Stomach smooth muscle (tissue), 2 donors: ENCODE results near the gene RHEB.
"Not testable (repeated sequence)": the region's sequence is repeated elsewhere in the genome, so short reads cannot be mapped to it uniquely, and the experiment has no call there.

Source experiments
- H3K27ac ChIP-seq: one replicate; pipeline ENCODE4 v1.7.0; 2013; ENCODE audit warnings: mild to moderate bottlenecking, low read length, inconsistent platforms
- H3K27me3 ChIP-seq, 2 donors: one replicate each; pipeline ENCODE4 v1.7.0; 2013; ENCODE audit warnings: low read length in 2 of 2; ENCODE audit not compliant: insufficient read depth in 2 of 2, control insufficient read depth in 1 of 2
- H3K36me3 ChIP-seq, 2 donors: one replicate each; pipeline ENCODE4 v1.7.0; 2013; ENCODE audit warnings: low read length in 2 of 2; ENCODE audit not compliant: control insufficient read depth in 2 of 2, insufficient read depth in 2 of 2
- H3K4me1 ChIP-seq: one replicate; pipeline ENCODE4 v1.7.0; 2013; ENCODE audit warnings: low read length; ENCODE audit not compliant: control insufficient read depth, insufficient read depth
- H3K4me3 ChIP-seq, 2 donors: one replicate each; pipeline ENCODE4 v1.7.0; 2013; ENCODE audit warnings: low read length in 2 of 2
- H3K9ac ChIP-seq, 2 donors: one replicate each; pipeline ENCODE4 v1.7.0; 2013; ENCODE audit warnings: low read length in 2 of 2, mild to moderate bottlenecking in 1 of 2
- H3K9me3 ChIP-seq, 2 donors: one replicate each; pipeline ENCODE4 v1.7.0; 2013; ENCODE audit warnings: low read length in 2 of 2; ENCODE audit not compliant: control insufficient read depth in 2 of 2
- donor health status: healthy.
- donor health status: Pancreatic carcinoma.

Gene RHEB

DNA sequence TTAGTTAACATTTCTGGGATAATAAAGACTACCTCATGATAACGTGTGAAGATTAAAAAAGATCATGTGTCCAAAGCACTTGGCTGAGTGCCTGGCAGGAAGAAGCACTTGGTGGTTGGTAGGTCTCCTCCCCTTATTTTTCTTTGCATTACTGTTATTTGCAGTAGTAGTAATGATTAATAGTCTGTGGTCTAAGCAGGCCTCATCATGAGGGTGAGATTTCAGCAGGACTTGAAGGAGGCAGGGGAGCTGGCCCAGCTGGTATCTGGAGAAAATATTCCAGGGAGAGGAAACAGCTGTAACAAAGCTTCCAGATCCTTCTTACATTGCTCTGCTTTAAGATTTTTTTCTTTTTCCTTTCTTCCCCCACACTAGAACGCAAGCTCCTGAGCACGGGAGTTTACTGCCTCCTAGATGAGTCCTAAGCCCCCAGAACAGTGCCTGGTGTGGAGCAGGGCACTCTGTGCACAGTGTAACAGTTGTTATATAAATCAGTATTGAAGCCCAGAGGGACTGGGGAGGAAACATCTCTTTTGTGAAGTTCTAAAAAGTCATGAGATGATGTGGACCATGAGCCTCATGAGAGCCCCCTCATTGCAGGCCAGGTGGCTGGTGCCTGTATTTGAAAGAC, 31.1 kb upstream of the RHEB start:
- Histone ChIP-seq H3K9me3 (no peaks in the 10 kb centered on the region), H3K9ac (no peak overlapping the region), H3K36me3 (no peaks in the 10 kb centered on the region), H3K4me3 (no peak overlapping the region), H3K27ac (no peak overlapping the region), H3K27me3 (no peaks in the 10 kb centered on the region), H3K4me1 (peaks cover 15% of the 10 kb centered on the region)

- Histone ChIP-seq H3K4me3 (no peak overlapping the region), H3K27me3 (no peaks in the 10 kb centered on the region), H3K36me3 (no peaks in the 10 kb centered on the region), H3K4me1 (peaks cover 15% of the 10 kb centered on the region), H3K9me3 (no peaks in the 10 kb centered on the region), H3K9ac (no peak overlapping the region), H3K27ac (no peak overlapping the region)
Observed at GRCh38 chr7:151549644-151550043, 29.9 kb upstream of the RHEB start.

- Histone ChIP-seq H3K9me3 (no peaks in the 10 kb centered on the region), H3K9ac (no peak overlapping the region)
Observed at GRCh38 chr7:151549083-151549482, 29.4 kb upstream of the RHEB start.

GRCh38 chr7:151544183-151544582, 24.5 kb upstream of the RHEB start:
- no peak overlapping the region for H3K9ac ChIP-seq
- H3K36me3 ChIP-seq = no peaks in the 10 kb centered on the region
- no peak overlapping the region for H3K4me3 ChIP-seq
- H3K9me3 ChIP-seq = no peaks in the 10 kb centered on the region
- peaks cover 13% of the 10 kb centered on the region for H3K4me1 ChIP-seq
- H3K27ac ChIP-seq = no peak overlapping the region
- H3K27me3 ChIP-seq = no peaks in the 10 kb centered on the region

More at GRCh38 chr7:151549083-151549482, 29.4 kb upstream of the RHEB start:
- H3K36me3 ChIP-seq = no peaks in the 10 kb centered on the region
- no peaks in the 10 kb centered on the region for H3K27me3 ChIP-seq
- peaks cover 15% of the 10 kb centered on the region for H3K4me1 ChIP-seq
- no peak overlapping the region for H3K4me3 ChIP-seq
- H3K27ac ChIP-seq = no peak overlapping the region

DNA sequence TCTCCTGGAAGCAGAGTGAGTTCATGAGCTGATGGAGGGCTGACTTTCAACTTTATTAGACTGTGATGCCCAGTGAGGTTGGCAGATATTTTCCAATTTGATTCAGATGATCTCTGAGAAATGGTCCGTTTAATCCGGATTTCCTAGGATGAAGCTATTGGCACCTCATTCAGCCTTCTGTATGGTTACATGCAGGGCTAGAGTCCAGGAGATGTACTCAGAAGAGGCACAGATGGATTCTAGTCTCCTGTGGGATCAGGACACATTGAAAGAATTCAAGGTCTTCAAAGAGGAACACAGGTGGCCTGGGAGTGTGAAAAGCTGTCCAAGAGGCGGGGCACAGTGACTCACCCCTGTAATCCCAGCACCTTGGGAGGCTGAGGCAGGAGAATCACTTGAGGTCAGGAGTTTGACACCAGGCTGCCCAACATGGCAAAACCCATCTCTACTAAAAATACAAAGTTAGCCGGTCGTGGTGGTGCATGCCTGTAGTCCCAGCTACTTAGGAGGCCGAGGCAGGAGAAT, 23.0 kb upstream of the RHEB start:
- no peaks in the 10 kb centered on the region for H3K9me3 ChIP-seq
- H3K27me3 ChIP-seq = no peaks in the 10 kb centered on the region
- no peak overlapping the region for H3K9ac ChIP-seq
- no peak overlapping the region for H3K27ac ChIP-seq
- H3K36me3 ChIP-seq = no peaks in the 10 kb centered on the region
- no peak overlapping the region for H3K4me3 ChIP-seq
- peaks cover 26% of the 10 kb centered on the region for H3K4me1 ChIP-seq

DNA sequence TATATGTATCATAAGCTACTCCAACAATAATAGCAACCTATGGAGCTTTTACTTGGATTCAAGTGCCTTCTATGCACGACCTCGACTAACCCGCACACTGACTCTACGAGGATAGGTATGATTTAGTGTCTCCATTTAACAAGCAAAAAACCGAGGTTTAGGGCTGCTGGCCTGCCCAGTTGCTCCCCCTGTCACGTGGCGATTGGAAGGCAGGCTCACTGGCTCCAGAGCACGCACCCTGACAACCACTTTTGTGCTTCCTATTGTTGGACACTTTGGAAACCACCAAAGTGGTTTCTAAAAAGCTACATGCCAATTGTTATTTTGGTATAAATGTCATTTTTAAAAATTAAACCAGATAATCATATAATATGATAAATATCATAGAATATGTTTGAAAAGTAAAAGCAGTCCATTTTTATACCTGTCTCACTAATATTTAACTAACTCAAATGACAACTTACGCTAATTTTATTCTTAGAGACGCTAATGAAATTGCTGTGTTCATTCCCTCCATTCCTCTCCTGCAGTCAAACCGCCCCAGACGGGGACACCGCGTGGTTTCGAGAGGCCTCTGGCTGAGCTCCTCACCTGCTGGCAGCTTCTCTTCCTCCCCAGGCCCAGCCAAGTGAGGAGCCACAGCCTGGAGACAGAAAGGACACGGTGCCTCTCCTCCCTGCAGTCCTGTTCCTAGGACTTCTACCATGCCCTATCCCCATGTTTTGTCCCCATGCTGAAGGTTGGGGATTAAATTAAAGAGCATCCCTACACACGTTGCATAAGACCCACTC, 22.2 kb upstream of the RHEB start:
- H3K9me3 ChIP-seq = no peaks in the 10 kb centered on the region

GRCh38 chr7:151540146-151540545, 20.5 kb upstream of the RHEB start:
- Histone ChIP-seq H3K9me3 (no peaks in the 10 kb centered on the region), H3K27ac (peak overlapping the region; percentile 78), H3K27me3 (no peaks in the 10 kb centered on the region), H3K4me3 (no peak overlapping the region), H3K9ac (no peak overlapping the region), H3K36me3 (no peaks in the 10 kb centered on the region), H3K4me1 (peaks cover 31% of the 10 kb centered on the region)

More for the DNA sequence above, 22.2 kb upstream of the RHEB start:
- Histone ChIP-seq H3K4me3 (no peak overlapping the region), H3K27ac (no peak overlapping the region), H3K36me3 (no peaks in the 10 kb centered on the region), H3K9ac (no peak overlapping the region), H3K27me3 (no peaks in the 10 kb centered on the region), H3K4me1 (peaks cover 31% of the 10 kb centered on the region)

GRCh38 chr7:151539088-151539671, 19.5 kb upstream of the RHEB start:
- Histone ChIP-seq H3K36me3 (no peaks in the 10 kb centered on the region), H3K4me1 (peaks cover 31% of the 10 kb centered on the region), H3K9ac (peak overlapping the region in 1 of 2 donors; percentile 47), H3K4me3 (peak overlapping the region in 1 of 2 donors; percentile 47), H3K27ac (peak overlapping the region; percentile 78), H3K9me3 (no peaks in the 10 kb centered on the region), H3K27me3 (no peaks in the 10 kb centered on the region)

- H3K27me3 ChIP-seq = no peaks in the 10 kb centered on the region
- no peak overlapping the region for H3K4me3 ChIP-seq
- H3K27ac ChIP-seq = peak overlapping the region; percentile 78
Observed at GRCh38 chr7:151537818-151538561, 18.3 kb upstream of the RHEB start.

DNA sequence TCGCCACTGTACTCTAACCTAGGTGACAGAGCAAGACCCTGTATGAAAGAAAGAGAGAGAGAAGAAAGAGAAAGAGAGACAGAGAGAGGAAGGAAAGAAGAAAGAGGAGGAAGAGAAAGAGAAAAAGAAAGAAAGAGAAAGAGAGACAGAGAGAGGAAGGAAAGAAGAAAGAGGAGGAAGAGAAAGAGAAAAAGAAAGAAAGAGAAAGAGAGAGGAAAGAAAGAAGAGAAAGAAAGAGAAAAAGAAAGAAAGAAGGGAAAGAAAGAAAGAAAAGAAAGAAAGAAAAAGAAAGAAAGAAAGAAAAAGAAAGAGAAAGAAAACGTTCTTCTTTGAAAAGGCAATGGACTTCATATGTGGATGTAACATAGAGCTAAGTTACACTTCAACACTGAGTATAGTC, 16.5 kb upstream of the RHEB start:
- not testable (repeated sequence) for H3K36me3 ChIP-seq, H3K27me3 ChIP-seq, H3K9ac ChIP-seq, H3K27ac ChIP-seq, H3K9me3 ChIP-seq, H3K4me3 ChIP-seq
- peaks cover 29% of the 10 kb centered on the region for H3K4me1 ChIP-seq

More at GRCh38 chr7:151537818-151538561, 18.3 kb upstream of the RHEB start:
- Histone ChIP-seq H3K9me3 (no peaks in the 10 kb centered on the region), H3K4me1 (peaks cover 31% of the 10 kb centered on the region), H3K9ac (peak overlapping the region; percentile 21 to 30), H3K36me3 (no peaks in the 10 kb centered on the region)
